Endothelial cell (in vitro differentiated cells): Measurements from ENCODE around the gene ELOVL6. TPM values are rescaled to one million over a fixed set of nuclear protein-coding genes. Genes with fewer than 3 reads are reported as not detected.

Source experiments
- DNase-seq: peaks from one replicate; pipeline ENCODE4 v3.0.0; 2021; ENCODE audit warnings: low spot score
- H3K27ac Mint-ChIP-seq: one replicate; pipeline ENCODE4 v1.8.0; 2021; ENCODE audit warnings: mixed read lengths, inconsistent platforms; ENCODE audit not compliant: unreplicated experiment
- H3K27me3 Mint-ChIP-seq: one replicate; pipeline ENCODE4 v1.8.0; 2021; ENCODE audit warnings: mild to moderate bottlenecking, moderate library complexity, mixed read lengths, inconsistent platforms; ENCODE audit not compliant: unreplicated experiment
- H3K36me3 Mint-ChIP-seq: one replicate; pipeline ENCODE4 v1.8.0; 2021; ENCODE audit warnings: mild to moderate bottlenecking, low read depth, mixed read lengths, inconsistent platforms; ENCODE audit not compliant: unreplicated experiment
- H3K4me1 Mint-ChIP-seq: one replicate; pipeline ENCODE4 v1.8.0; 2021; ENCODE audit warnings: mild to moderate bottlenecking, mixed read lengths, inconsistent platforms; ENCODE audit not compliant: unreplicated experiment
- H3K4me3 Mint-ChIP-seq: one replicate; pipeline ENCODE4 v1.8.0; 2021; ENCODE audit warnings: mild to moderate bottlenecking, mixed read lengths, inconsistent platforms; ENCODE audit not compliant: unreplicated experiment
- H3K9me3 Mint-ChIP-seq: one replicate; pipeline ENCODE4 v1.8.0; 2021; ENCODE audit warnings: mixed read lengths, inconsistent platforms; ENCODE audit not compliant: unreplicated experiment
- total RNA-seq: library from RNA; stranded (reverse); fragmentation: NEBNext Ultra II Directional; extraction: Animal tissue kit (Norgen Biotek cat#: 25700); gene quantifications from one replicate; pipeline ENCODE4 v1.2.1, GENCODE V29; 2021; ENCODE audit not compliant: unreplicated experiment
- TF ChIP-seq, protein P1 (sequence below): fragments of 200-600 bp; sonication (generic); IDR thresholded peaks from one replicate; pipeline ENCODE4 v1.5.0; 2021; ENCODE audit warnings: antibody characterized with exemption; ENCODE audit not compliant: unreplicated experiment

Gene ELOVL6
- total RNA-seq, 1 donor from 2014 or later = 31.0 TPM

DNA sequence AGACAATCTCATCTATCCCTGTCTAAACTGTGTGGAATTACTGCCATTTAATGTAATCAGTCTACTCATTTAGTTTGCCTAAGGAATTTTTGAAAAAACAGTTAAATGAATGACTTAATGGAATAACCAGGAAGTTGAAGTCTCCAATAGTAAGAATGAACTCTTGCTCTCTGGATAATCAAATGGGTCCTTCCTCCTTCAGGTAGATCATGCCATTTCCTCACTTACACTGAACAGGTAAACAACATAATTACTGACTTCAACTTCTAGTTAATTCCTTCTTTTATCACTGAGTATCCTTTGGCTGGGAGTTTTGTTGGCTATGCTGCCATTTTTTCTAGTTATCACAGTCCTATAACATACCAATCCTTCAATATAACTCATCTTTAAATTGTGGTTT, 56.0 kb downstream of the ELOVL6 start:
- Mint-ChIP-seq H3K4me1 (peaks cover 14% of the 10 kb centered on the region), H3K27ac (no peak overlapping the region), H3K27me3 (no peaks in the 10 kb centered on the region), H3K9me3 (no peaks in the 10 kb centered on the region), H3K36me3 (no peaks in the 10 kb centered on the region), H3K4me3 (no peak overlapping the region)
- TF ChIP-seq, protein P1, sequence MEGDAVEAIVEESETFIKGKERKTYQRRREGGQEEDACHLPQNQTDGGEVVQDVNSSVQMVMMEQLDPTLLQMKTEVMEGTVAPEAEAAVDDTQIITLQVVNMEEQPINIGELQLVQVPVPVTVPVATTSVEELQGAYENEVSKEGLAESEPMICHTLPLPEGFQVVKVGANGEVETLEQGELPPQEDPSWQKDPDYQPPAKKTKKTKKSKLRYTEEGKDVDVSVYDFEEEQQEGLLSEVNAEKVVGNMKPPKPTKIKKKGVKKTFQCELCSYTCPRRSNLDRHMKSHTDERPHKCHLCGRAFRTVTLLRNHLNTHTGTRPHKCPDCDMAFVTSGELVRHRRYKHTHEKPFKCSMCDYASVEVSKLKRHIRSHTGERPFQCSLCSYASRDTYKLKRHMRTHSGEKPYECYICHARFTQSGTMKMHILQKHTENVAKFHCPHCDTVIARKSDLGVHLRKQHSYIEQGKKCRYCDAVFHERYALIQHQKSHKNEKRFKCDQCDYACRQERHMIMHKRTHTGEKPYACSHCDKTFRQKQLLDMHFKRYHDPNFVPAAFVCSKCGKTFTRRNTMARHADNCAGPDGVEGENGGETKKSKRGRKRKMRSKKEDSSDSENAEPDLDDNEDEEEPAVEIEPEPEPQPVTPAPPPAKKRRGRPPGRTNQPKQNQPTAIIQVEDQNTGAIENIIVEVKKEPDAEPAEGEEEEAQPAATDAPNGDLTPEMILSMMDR = no peak
- no peak for DNase-seq

DNA sequence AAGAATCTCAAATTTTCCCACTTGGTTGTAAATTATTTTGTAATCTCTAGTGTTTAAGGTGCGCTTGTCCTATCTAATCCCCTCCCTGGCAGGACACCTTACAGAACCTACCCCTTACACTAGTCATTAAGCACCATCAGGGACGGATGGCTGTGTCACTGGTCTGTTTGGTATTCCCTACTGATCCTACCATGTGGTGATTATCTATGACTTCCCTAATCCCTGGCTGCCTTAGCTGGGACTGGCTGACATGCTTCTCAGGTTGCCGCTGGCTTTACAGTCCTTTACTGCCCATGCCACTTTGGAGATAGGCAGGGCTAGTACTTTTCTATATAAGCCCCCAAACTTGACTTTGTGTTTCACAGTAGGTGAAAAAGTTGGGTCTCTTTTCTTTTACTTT, 58.6 kb downstream of the ELOVL6 start:
- no peak overlapping the region for H3K4me3 Mint-ChIP-seq
- H3K9me3 Mint-ChIP-seq = no peaks in the 10 kb centered on the region
- no peaks in the 10 kb centered on the region for H3K27me3 Mint-ChIP-seq
- peaks cover 9% of the 10 kb centered on the region for H3K4me1 Mint-ChIP-seq
- DNase-seq = no peak
- H3K27ac Mint-ChIP-seq = no peak overlapping the region
- TF ChIP-seq, protein P1 = no peak
- H3K36me3 Mint-ChIP-seq = no peaks in the 10 kb centered on the region

DNA sequence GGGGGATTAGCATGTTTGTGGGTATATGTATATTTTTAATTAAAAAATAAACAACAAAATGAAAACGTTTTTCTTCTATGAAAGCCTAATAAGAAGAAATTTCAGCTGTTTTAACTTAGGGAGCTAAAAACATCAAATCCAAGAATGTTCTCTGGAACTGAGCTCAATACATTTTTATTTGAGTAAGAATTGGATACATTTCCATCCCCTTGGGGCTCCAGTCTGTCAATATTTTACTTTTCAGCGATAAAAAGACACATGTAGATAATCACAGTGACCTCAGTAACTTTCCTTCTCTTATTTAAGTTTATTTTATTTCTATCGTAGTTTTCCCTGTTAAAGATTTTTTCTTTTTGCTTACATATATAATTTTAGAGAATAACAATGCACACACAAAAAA, 59.3 kb downstream of the ELOVL6 start:
- no peaks in the 10 kb centered on the region for H3K27me3 Mint-ChIP-seq
- no peak overlapping the region for H3K4me3 Mint-ChIP-seq
- no peak for DNase-seq
- H3K9me3 Mint-ChIP-seq = no peaks in the 10 kb centered on the region
- H3K36me3 Mint-ChIP-seq = no peaks in the 10 kb centered on the region
- TF ChIP-seq, protein P1 = no peak
- no peak overlapping the region for H3K27ac Mint-ChIP-seq
- H3K4me1 Mint-ChIP-seq = peaks cover 8% of the 10 kb centered on the region

DNA sequence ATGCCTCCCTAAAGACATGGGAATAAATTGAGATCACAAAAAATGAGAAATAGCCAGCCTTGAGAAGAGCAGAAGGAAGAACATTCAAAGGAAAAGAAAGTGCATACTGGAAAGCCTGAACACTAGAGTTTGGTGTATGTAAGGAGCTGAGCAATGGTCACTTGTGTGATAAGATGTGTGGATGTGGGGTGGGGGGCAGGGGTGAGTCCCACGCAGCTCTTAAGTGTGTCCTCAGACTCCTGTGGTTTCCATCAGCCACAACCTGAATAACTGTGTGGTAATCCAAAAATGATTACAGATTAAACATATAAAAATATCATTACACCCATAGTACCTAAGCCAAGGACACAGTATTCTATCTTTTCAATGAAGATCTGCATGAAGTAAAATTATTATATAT, 59.9 kb downstream of the ELOVL6 start:
- Mint-ChIP-seq H3K27ac (no peak overlapping the region), H3K36me3 (no peaks in the 10 kb centered on the region), H3K27me3 (no peaks in the 10 kb centered on the region), H3K9me3 (no peaks in the 10 kb centered on the region), H3K4me1 (peaks cover 10% of the 10 kb centered on the region), H3K4me3 (no peak overlapping the region)
- DNase-seq = no peak
- TF ChIP-seq, protein P1 = no peak

DNA sequence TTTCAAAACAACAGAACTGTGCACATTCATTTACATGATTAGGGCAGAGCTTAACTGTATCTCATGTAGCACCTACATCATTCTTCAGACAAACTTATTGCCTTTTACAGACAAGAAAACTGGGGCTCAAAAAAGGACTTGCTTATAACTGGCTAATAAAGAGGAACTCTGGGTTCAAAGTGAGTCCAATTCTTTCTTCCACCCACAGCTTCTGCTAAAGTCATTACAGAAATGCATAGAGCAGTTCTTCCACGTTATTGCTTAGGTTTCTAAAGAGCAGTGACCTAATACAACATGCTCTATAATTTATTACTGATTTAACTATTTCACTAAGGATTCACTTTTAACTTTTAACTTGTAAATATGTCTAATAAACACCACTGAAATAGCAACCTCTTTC, 60.6 kb downstream of the ELOVL6 start:
- Mint-ChIP-seq H3K4me3 (no peak overlapping the region), H3K27ac (no peak overlapping the region), H3K4me1 (peaks cover 17% of the 10 kb centered on the region), H3K27me3 (no peaks in the 10 kb centered on the region), H3K36me3 (no peaks in the 10 kb centered on the region), H3K9me3 (no peaks in the 10 kb centered on the region)
- no peak for DNase-seq
- TF ChIP-seq, protein P1 = no peak
